Heart left ventricle (tissue), 16 donors: Measurements from ENCODE around the gene CREBL2. TPM values are rescaled to one million over a fixed set of nuclear protein-coding genes. Genes with fewer than 3 reads are reported as not detected.
A peak's percentile ranks its signal among the peaks of the same experiment; 100 is the strongest.
"Not testable (repeated sequence)": the region's sequence is repeated elsewhere in the genome, so short reads cannot be mapped to it uniquely, and the experiment has no call there.

Experiments used
- ATAC-seq, 4 donors: fragments of 200-7000 bp; cut with Tn5 transposase; one replicate each; pipeline ENCODE4 v1.9.1; 2020 to 2022; ENCODE audit warnings: moderate library complexity in 4 of 4, mild to moderate bottlenecking in 3 of 4, moderate number of reproducible peaks in 1 of 4
- DNase-seq, 5 donors: peaks; one replicate each; pipeline ENCODE4 v3.0.0-alpha.2; 2020
- H3K27ac ChIP-seq, 12 donors: fragments of 200-600 bp; sonication (generic) in 4 of 12; one replicate each; pipeline versions ENCODE4 v1.5.0 to v1.8.0; 2016 to 2022; ENCODE audit warnings: mild to moderate bottlenecking in 2 of 12
- H3K27me3 ChIP-seq, 9 donors: fragments of 200-600 bp; sonication (generic) in 2 of 9; one replicate each; pipeline versions ENCODE4 v1.5.1 to v1.8.0; 2016 to 2022; ENCODE audit warnings: mild to moderate bottlenecking in 3 of 9
- H3K36me3 ChIP-seq, 9 donors: fragments of 200-600 bp; sonication (generic) in 2 of 9; one replicate each; pipeline versions ENCODE4 v1.5.0 to v1.8.0; 2018 to 2022; ENCODE audit warnings: mild to moderate bottlenecking in 2 of 9
- H3K4me1 ChIP-seq, 12 donors: fragments of 200-600 bp; sonication (generic) in 4 of 12; one replicate each; pipeline versions ENCODE4 v1.5.0 to v1.8.0; 2016 to 2022; ENCODE audit warnings: mild to moderate bottlenecking in 3 of 12
- H3K4me3 ChIP-seq, 12 donors: fragments of 200-600 bp; sonication (generic) in 4 of 12; one replicate each; pipeline versions ENCODE4 v1.5.0 to v1.8.0; 2017 to 2022; ENCODE audit warnings: mild to moderate bottlenecking in 9 of 12, moderate library complexity in 4 of 12
- H3K9me3 ChIP-seq, 12 donors: fragments of 200-600 bp; sonication (generic) in 4 of 12; one replicate each; pipeline versions ENCODE4 v1.5.0 to v1.8.0; 2016 to 2022; ENCODE audit warnings: mild to moderate bottlenecking in 1 of 12
- CTCF ChIP-seq, 12 donors: fragments of 200-600 bp; sonication (generic) in 4 of 12; IDR thresholded peaks; one replicate each; pipeline versions ENCODE4 v1.5.0 to v1.8.0; 2018 to 2022; ENCODE audit warnings: antibody characterized with exemption in 12 of 12, mild to moderate bottlenecking in 5 of 12
- POLR2A ChIP-seq, 2 donors: fragments of 450-650 bp; IDR thresholded peaks; one replicate each; pipeline ENCODE4 v1.6.1; 2017; ENCODE audit warnings: antibody characterized with exemption in 2 of 2, mild to moderate bottlenecking in 2 of 2, moderate library complexity in 2 of 2
- WGBS, 4 donors: extraction: QIAGEN DNeasy Blood & Tissue Kit in 2 of 4; methylation state at CpG; one replicate each; pipeline versions ENCODE4 v1.1.5 to v1.1.7; 2013 to 2018; 5-methylcytosine and 5-hydroxymethylcytosine counted together
- intact Hi-C, 10 donors: fragments of 100-400 bp; cut with DNase I; formaldehyde crosslinking; loops; one replicate each; pipeline versions ENCODE4 v1.11.1 to v1.14.2; 2022
- polyA plus RNA-seq, 2 donors: library from polyadenylated mRNA; stranded (reverse); fragments of 200-250 nt; gene quantifications; one replicate each; pipeline ENCODE4 v1.2.3, GENCODE V29; 2013
- total RNA-seq, 9 donors: library from RNA; depleted of rRNA in 2 of 9; stranded (reverse); fragments of >200 nt in 2 of 9; fragmentation: NEBNext Ultra II Directional in 3 of 9; extraction: Animal tissue kit (Norgen Biotek cat#: 25700) in 3 of 9; gene quantifications; one replicate each; pipeline versions ENCODE4 v1.1.0 to v1.2.4, GENCODE V29; 2016 to 2023
- donor health status: ischemic (EF 13 %, LVEDD 7.1; RV severe dilation, severe dysfunction).
- donor health status: healthy with polysubstance abuse.
- donor health status: DM: no; HTN: yes; CAD: no.
- donor health status: DM: no; HTN: no; CAD: no.
- donor health status: ischemic (EF 25% LVEDD 6.9; RV normal size, moderate dysfunction).
- donor health status: ischemic (EF 25% LVEDD 5.7; RV mildly dilated, moderate dysfunction).
- donor health status: healthy.
- donor health status: DM: yes; HTN: yes; CAD: no.
- donor health status: ischemic (EF 35%, LVEDD 5.7; RV mildly dilated, moderate dysfunction).
- donor health status: nonischemic (EF 11% LVEDD 7.7; RV severe dilation, severe dysfunction).
- donor health status: DM: yes; HTN: yes; CAD: no.
- donor health status: PGD.
- donor health status: ischemic (EF 29% LVEDD 5.4; RV normal size, mild dysfunction).
- donor health status: nonischemic (EF 23%, LVEDD 6.1; RV moderate dilation, normal function).

The CREBL2 gene
- total and polyA plus RNA-seq, 11 donors, result 8.8 to 30.0 (median 17.8) TPM

- peaks cover 0 to 8% (median 0%) of the 10 kb centered on the region in 12 donors for H3K9me3 ChIP-seq
- H3K36me3 ChIP-seq, result peaks cover 0 to 3% (median 0%) of the 10 kb centered on the region in 9 donors
- intact Hi-C loops, result loop anchor here (1.0 to 10.0 kb wide), 16 partner anchors 47 to 224 kb away; partner anchors contain the start of genes CDKN1B (in 5 of the 10), CREBL2 (in 5 of the 10), GPR19 (in 3 of the 10) and APOLD1 (in 1 of the 10)
- 43 to 48% (median 45%) methylated on average over 11 of the region's 11 CpGs for WGBS, 4 donors
- H3K27ac ChIP-seq, result peak overlapping the region; percentile 97 to 100 (median 99)
- peak overlapping the region; percentile 43 to 95 (median 75) for H3K4me3 ChIP-seq
- TF ChIP-seq POLR2A (IDR thresholded peaks at IDR 0.05) (no peak), CTCF (IDR thresholded peaks at IDR 0.05) (no peak)
- DNase-seq (no peak), ATAC-seq (no peak)
- no peaks in the 10 kb centered on the region for H3K27me3 ChIP-seq
- H3K4me1 ChIP-seq, result peaks cover 0 to 35% (median 31%) of the 10 kb centered on the region in 12 donors
Measured at GRCh38 chr12:12563290-12563928, 48.3 kb upstream of the CREBL2 start.

GRCh38 chr12:12564911-12565310, 46.8 kb upstream of the CREBL2 start:
- ATAC-seq (no peak), DNase-seq (no peak)
- WGBS, 4 donors, result 84 to 98% (median 94%) methylated on average over 1 of the region's 1 CpG
- H3K9me3 ChIP-seq, result peaks cover 0 to 8% (median 0%) of the 10 kb centered on the region in 12 donors
- intact Hi-C loops, result loop anchor here (1.0 to 10.0 kb wide), 16 partner anchors 47 to 222 kb away; partner anchors contain the start of genes CDKN1B (in 5 of the 10), CREBL2 (in 3 of the 10), GPR19 (in 3 of the 10) and APOLD1 (in 1 of the 10)
- TF ChIP-seq CTCF (IDR thresholded peaks at IDR 0.05) (no peak), POLR2A (IDR thresholded peaks at IDR 0.05) (no peak)
- H3K4me3 ChIP-seq, result no peak overlapping the region
- H3K27me3 ChIP-seq, result no peaks in the 10 kb centered on the region
- no peak overlapping the region for H3K27ac ChIP-seq
- H3K36me3 ChIP-seq, result peaks cover 0 to 3% (median 0%) of the 10 kb centered on the region in 9 donors
- H3K4me1 ChIP-seq, result peaks cover 0 to 28% (median 18%) of the 10 kb centered on the region in 12 donors

DNA sequence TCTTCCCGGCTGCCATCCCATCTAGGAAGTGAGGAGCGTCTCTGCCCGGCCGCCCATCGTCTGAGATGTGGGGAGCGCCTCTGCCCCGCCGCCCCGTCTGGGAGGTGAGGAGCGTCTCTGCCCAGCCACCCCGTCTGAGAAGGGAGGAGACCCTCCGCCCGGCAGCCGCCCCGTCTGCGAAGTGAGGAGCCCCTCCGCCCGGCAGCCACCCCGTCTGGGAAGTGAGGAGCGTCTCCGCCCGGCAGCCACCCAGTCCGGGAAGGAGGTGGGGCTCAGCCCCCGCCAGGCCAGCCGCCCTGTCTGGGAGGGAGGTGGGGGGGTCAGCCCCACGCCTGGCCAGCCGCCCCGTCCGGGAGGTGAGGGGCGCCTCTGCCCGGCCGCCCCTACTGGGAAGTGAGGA, 45.7 kb upstream of the CREBL2 start:
- H3K9me3 ChIP-seq, H3K4me3 ChIP-seq: not testable (repeated sequence)
- intact Hi-C loops, result loop anchor here in 5 of 10 donors (2.0 to 10.0 kb wide), 6 partner anchors 61 to 189 kb away; partner anchors contain the start of genes CDKN1B (in 1 of the 5) and GPR19 (in 1 of the 5)

GRCh38 chr12:12572659-12573058, 39.0 kb upstream of the CREBL2 start:
- Histone ChIP-seq H3K4me1 (no peaks in the 10 kb centered on the region), H3K36me3 (no peaks in the 10 kb centered on the region), H3K9me3 (no peaks in the 10 kb centered on the region), H3K27me3 (no peaks in the 10 kb centered on the region), H3K4me3 (no peak overlapping the region), H3K27ac (no peak overlapping the region)
- DNase-seq (no peak), ATAC-seq (no peak)
- 93 to 98% (median 95%) methylated on average over 3 of the region's 3 CpGs for WGBS, 4 donors
- intact Hi-C loops, result no loop called here
- TF ChIP-seq CTCF (IDR thresholded peaks at IDR 0.05) (no peak), POLR2A (IDR thresholded peaks at IDR 0.05) (no peak)

More for the DNA sequence above, 45.7 kb upstream of the CREBL2 start:
- 87 to 100% (median 96%) methylated on average over 8 to 24 of the region's 32 CpGs for WGBS, 4 donors
- ATAC-seq, H3K27me3 ChIP-seq, DNase-seq, H3K27ac ChIP-seq, H3K36me3 ChIP-seq: not testable (repeated sequence)
- H3K4me1 ChIP-seq, result peaks cover 0 to 18% (median 10%) of the 10 kb centered on the region in 12 donors
